MM.1S (cell line): Measurements from ENCODE around the gene RNGTT.

ENCODE experiments used
- CTCF ChIP-seq: fragments of 300-600 bp; sonication (generic); IDR thresholded peaks from 2 replicates; pipeline ENCODE4 v1.5.1; 2016; ENCODE audit warnings: antibody characterized with exemption, low read length, mixed read lengths
- EZH2 ChIP-seq: fragments of 300-600 bp; sonication (generic); optimal IDR thresholded peaks from 2 replicates; pipeline ENCODE3; 2017; ENCODE audit warnings: low read depth, mild to moderate bottlenecking, antibody characterized with exemption, low read length, mixed read lengths
- EZH2phosphoT487 ChIP-seq: fragments of 300-600 bp; sonication (generic); IDR thresholded peaks from 2 replicates; pipeline ENCODE4 v1.6.1; 2018; ENCODE audit warnings: antibody characterized with exemption, low read length

- no peak for TF ChIP-seq EZH2
- TF ChIP-seq CTCF = no peak
- TF ChIP-seq EZH2phosphoT487 = no peak
These were observed 82.0 kb downstream of the RNGTT start for GRCh38 chr6:88881451-88881850.
